GM21529 (cell line): ENCODE measurements around the gene MANF.
A peak's percentile ranks its signal among the peaks of the same experiment; 100 is the strongest.
"Not testable (repeated sequence)": the region's sequence is repeated elsewhere in the genome, so short reads cannot be mapped to it uniquely, and the experiment has no call there.

Experiments used
- ATAC-seq: cut with Tn5 transposase; IDR thresholded peaks from one replicate; pipeline ENCODE4 v1.9.1; 2021; ENCODE audit not compliant: unreplicated experiment

MANF gene

DNA sequence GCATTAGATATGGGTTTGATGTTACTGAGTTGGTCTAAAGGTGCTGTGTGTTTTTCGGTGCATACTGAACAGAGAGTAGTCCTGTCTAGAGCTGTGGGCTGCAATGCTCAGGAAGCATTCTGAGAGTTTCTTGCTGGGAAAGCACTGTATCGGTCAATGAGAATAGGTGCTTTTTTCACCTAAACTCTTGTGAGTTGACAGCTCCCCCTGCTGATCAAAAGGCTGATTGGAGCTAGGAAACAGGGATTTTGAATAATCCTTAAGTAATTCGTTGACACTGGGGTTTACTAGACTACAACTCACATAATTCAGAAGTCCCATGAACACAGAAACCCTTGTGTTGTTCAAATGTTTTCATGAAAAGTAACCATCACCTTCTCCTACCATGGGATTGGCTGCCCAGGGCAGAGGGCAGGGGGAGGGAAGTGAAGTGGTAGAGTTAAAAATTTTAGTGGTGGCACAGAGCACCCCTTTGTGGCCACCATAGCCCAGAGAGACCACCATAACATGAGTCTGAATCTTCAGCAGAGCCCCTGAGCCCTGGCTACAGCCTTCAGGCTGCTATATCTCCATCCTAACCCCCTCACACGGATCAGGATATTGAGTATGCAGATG, 13.0 kb upstream of the MANF start:
- no peak for ATAC-seq

GRCh38 chr3:51373658-51374421, 11.3 kb upstream of the MANF start:
- ATAC-seq: no peak

- no peak for ATAC-seq
Observed at GRCh38 chr3:51374456-51374855, 10.6 kb upstream of the MANF start.

- no peak for ATAC-seq
Observed at GRCh38 chr3:51375136-51375535, 10.0 kb upstream of the MANF start.

DNA sequence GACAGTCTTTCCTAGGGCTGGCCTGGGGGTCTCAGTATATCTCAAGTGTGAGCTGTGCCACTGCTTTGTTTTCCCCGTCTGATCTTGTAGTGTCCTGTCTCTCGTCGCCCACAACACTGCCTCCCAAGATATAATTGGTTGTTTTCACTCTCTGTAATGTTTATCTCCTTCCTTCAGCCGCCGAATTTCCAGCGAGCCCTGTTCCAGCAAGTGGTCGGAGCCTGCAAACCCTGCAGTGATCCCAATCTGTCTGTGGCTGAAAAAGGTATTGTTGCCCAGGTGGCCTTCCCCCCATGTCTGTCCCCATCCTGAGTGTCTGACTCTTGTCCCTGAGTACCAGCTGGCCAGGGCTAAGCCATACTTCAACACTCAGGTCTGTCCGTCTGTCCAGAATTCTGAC, 9.5 kb upstream of the MANF start:
- ATAC-seq: no peak

DNA sequence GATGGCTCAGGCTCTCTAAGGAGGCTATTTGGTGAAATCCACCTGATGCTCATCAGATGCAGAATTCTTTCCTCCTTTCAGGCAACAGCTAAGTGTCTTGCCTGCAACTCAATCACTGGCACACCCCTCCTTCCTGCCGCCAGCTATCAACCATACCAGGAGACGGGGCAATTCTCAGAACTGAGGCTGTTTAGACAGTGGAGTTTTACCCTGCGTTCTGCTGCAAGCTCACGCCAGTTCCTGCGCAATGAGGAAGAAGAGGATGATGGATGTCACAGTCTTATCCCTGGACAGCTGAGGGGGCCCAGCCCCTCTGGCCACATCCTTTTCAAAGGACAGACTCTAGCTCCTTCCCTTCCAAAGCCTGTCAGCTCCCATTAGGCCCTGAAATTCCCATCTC, 7.0 kb upstream of the MANF start:
- ATAC-seq: no peak

DNA sequence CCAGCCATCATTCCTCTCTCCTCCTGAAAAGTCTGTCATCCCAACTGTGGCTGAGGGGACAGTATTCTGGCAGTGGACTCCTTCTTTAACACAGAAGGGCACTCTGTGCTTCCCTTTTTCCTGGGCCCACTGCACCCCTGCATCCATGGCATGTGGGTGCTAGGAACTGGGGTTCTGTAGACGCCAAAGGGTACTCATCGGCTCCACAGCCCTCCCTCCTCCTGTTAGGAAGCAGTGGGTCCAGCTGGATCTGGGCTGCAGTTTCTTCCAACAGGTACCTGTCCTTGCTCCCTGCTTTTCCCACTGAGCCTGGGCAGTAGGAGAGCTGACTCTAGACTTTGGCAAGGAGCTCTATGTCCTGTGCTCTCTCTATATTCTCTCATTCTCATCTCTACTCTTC, 6.4 kb upstream of the MANF start:
- no peak for ATAC-seq

DNA sequence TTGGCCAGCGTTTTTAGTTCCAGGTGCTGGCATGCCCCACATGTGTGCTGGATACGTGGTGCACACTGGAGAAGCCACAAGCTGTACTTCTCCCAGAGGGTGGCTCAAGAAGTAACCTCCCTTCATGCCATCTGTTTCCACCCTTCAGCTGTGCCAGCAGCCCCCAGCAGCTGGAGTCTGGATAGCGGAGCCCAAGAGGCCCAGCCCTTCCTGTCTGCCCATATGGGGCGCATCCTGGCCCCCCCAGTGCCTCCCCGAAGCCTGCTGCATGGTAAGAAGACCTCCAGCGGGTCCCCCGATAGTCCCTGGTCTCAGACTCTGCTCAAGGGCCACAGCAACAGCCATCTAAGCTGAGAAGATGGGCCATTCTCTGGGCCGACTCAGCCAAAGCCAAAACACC, 5.8 kb upstream of the MANF start:
- no peak for ATAC-seq

- no peak for ATAC-seq
Observed at GRCh38 chr3:51379746-51380455, 5.2 kb upstream of the MANF start.

GRCh38 chr3:51380601-51381332, 4.3 kb upstream of the MANF start:
- no peak for ATAC-seq

DNA sequence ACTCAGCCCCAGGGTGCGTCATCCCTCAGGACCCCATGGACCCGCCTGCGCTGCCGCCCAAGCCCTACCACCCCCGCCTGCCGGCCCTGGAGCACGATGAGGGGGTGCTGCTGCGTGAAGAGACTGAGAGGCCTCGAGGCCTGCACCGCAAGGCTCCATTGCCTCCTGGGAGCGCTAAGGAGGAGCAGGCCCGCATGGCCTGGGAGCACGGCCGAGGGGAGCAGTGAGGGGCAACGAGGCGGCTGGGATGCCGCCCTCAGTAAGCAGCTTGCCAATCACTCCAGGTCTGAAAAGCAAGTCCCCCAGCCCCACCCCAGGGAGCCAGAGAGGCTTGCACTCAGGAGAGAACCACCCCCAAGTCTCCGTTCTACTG, 3.8 kb upstream of the MANF start:
- no peak for ATAC-seq

DNA sequence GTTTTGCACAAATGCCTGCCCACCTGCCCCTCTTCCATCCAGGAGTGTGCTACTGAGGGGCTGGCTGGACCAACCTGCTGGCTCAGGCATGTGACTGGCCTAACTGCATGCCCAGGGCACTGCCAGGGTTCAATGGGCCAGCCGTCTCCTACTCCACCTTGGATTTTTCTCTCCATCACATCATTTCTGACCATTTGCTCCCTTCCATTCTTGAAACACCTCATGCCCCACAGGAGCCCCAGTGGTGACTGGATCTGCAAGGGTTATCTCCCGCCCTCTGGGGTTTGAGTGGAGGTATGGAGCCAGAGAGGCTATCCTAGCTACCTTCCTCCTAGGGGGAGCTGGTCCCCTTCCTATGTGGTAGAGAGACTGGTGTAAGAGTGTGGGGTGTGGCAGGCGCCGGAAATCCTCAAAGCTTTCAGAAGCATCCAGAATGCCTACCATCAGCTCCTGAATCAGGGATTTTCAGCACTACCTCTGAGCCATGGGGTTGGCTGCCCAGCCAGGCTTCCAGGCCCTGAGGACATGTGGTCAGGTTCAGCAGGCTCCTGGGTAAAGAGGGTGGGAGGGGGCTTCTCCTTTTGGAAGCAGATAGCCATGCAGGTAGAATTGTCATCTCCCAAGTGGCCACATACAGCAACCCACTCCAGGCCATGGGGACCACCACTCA, 2.9 kb upstream of the MANF start:
- ATAC-seq: no peak

DNA sequence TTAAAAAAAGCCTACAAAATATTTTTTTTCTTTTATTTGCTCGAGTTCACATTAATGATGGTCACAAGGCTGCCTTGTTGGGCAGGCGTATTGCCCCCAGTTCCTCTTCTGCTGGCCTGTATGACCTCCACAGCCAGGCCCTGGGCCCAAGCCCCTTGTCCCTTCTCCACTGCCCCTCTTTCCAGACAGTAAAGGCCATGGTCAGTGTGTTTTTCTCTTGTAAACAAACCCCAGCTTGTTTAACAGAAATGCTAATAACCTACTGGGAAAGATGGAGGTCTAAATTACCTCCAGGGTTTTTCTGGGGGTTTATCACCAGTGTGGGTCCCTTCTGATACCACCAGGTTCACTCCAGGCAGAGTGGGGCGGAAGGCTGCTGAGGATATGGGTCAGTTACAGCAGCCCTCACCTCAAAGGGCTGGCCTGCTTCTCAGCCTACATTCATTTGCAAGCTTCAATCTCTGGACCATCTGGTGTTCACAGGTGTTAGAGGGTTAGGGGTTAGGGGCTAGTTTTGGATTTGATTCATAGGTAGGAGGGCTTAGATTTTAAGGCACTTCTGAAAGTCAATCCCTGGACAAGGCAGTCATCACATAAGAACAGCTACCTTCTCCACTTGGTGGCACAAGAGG, 2.0 kb upstream of the MANF start:
- no peak for ATAC-seq

- peak; percentile 8 for ATAC-seq
Observed at GRCh38 chr3:51384055-51384725, 901 bp upstream of the MANF start.

GRCh38 chr3:51385621-51386091, 565 bp downstream of the MANF start:
- ATAC-seq: no peak

- ATAC-seq: no peak
Observed at GRCh38 chr3:51386159-51386851, 1.2 kb downstream of the MANF start.

- no peak for ATAC-seq
Observed at GRCh38 chr3:51386852-51387229, 1.8 kb downstream of the MANF start.

- ATAC-seq: not testable (repeated sequence)
Observed at GRCh38 chr3:51387281-51387680, 2.2 kb downstream of the MANF start.

DNA sequence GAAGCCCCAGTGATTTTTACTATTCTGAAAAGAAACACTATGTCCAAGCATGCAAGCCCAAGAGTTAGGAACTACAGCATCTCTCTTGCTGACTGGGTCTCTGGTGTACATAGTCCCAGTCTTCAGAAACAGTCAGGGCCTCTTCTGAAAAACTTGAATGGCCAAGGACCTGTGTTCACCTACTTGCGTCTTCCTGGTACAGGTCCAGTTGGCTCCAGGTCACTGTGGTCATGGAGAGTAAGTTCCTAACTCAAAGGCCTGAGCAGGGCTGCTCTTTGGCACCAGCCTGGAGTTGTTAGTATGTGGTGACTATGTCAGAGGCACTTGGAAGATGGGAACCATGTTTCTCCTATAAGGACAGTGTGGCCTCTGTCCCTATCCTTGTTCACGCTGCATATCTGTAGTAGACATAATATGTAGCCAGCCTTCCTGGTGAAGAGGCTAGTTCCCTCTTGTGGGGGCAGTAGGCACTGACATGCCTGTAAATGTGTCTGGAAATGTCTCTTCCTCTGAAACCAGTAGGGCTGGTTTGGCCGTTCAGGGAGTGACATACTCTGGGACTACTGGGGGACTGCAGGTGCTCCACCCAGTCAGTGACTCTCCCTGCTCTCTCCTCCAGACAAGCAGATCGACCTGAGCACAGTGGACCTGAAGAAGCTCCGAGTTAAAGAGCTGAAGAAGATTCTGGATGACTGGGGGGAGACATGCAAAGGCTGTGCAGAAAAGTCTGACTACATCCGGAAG, 3.4 kb downstream of the MANF start:
- ATAC-seq: no peak
